Measurements from ENCODE around the gene KCTD7.
"Not testable (repeated sequence)": the region's sequence is repeated elsewhere in the genome, so short reads cannot be mapped to it uniquely, and the experiment has no call there.

KCTD7 gene

GRCh38 chr7:66628361-66629221 lies at the start of gene KCTD7:
KCTD7 (plus strand) TSS chr7:66628881; CDS start chr7:66629065, 184 bp downstream.
- peak; percentile 88 to 96 for DNase-seq (ENCODE audit: low read depth in 2 of 2)

GRCh38 chr7:66580380-66580779 lies 48.3 kb upstream of the KCTD7 start:
- DNase-seq (ENCODE audit: low read depth in 2 of 2), result not testable (repeated sequence)

- not testable (repeated sequence) for DNase-seq (ENCODE audit: low read depth in 2 of 2)
Measured at GRCh38 chr7:66582816-66583489, 45.7 kb upstream of the KCTD7 start.

GRCh38 chr7:66583490-66584110 lies 45.1 kb upstream of the KCTD7 start:
- no peak for DNase-seq (ENCODE audit: low read depth in 2 of 2)

GRCh38 chr7:66586181-66586580 lies 42.5 kb upstream of the KCTD7 start:
- DNase-seq (ENCODE audit: low read depth in 2 of 2), result no peak

GRCh38 chr7:66588226-66588625 lies 40.5 kb upstream of the KCTD7 start:
- not testable (repeated sequence) for DNase-seq (ENCODE audit: low read depth in 2 of 2)

GRCh38 chr7:66588856-66589570 lies 39.7 kb upstream of the KCTD7 start:
- DNase-seq (ENCODE audit: low read depth in 2 of 2), result not testable (repeated sequence)

GRCh38 chr7:66590302-66591057 lies 38.2 kb upstream of the KCTD7 start:
- not testable (repeated sequence) for DNase-seq (ENCODE audit: low read depth in 2 of 2)

GRCh38 chr7:66591058-66591798 lies 37.5 kb upstream of the KCTD7 start:
- peak in 1 of 2 donors; percentile 3 for DNase-seq (ENCODE audit: low read depth in 2 of 2)

- peak; percentile 78 to 84 for DNase-seq (ENCODE audit: low read depth in 2 of 2)
Measured at GRCh38 chr7:66591799-66592596, 36.7 kb upstream of the KCTD7 start.

- DNase-seq (ENCODE audit: low read depth in 2 of 2), result not testable (repeated sequence)
Measured at GRCh38 chr7:66592597-66593146, 36.0 kb upstream of the KCTD7 start.

GRCh38 chr7:66594082-66594481 lies 34.6 kb upstream of the KCTD7 start:
- not testable (repeated sequence) for DNase-seq (ENCODE audit: low read depth in 2 of 2)

- no peak for DNase-seq (ENCODE audit: low read depth in 2 of 2)
Measured at GRCh38 chr7:66597461-66597860, 31.2 kb upstream of the KCTD7 start.

GRCh38 chr7:66602159-66602558 lies 26.5 kb upstream of the KCTD7 start:
- no peak for DNase-seq (ENCODE audit: low read depth in 2 of 2)

GRCh38 chr7:66604198-66604597 lies 24.5 kb upstream of the KCTD7 start:
- DNase-seq (ENCODE audit: low read depth in 2 of 2), result no peak

GRCh38 chr7:66606540-66607291 lies 22.0 kb upstream of the KCTD7 start:
- DNase-seq (ENCODE audit: low read depth in 2 of 2), result not testable (repeated sequence)

GRCh38 chr7:66609176-66609575 lies 19.5 kb upstream of the KCTD7 start:
- DNase-seq (ENCODE audit: low read depth in 2 of 2), result no peak

GRCh38 chr7:66614596-66614995 lies 14.1 kb upstream of the KCTD7 start:
- DNase-seq (ENCODE audit: low read depth in 2 of 2), result not testable (repeated sequence)

Data from stimulated activated CD8-positive, alpha-beta memory T cell treated with anti-CD3 and anti-CD28 coated beads, Interleukin-7, amount 100 ng/mL, for 4 hours (primary cell).